HepG2 (cell line): ENCODE data around the gene LMX1B.

ENCODE experiments used
- FOSL2 ChIP-seq: sonication (generic); formaldehyde crosslinking; IDR thresholded peaks from 2 replicates; pipeline ENCODE4 v1.4.0; 2020; ENCODE audit warnings: missing genetic modification reagents
- JUNB ChIP-seq: sonication (generic); formaldehyde crosslinking; IDR thresholded peaks from 2 replicates; pipeline ENCODE4 v1.8.0; 2022; ENCODE audit warnings: missing genetic modification reagents, mild to moderate bottlenecking, borderline replicate concordance
- POLR2AphosphoS5 ChIP-seq: IDR thresholded peaks from 2 replicates; pipeline ENCODE4 v1.6.1; 2012; ENCODE audit warnings: low read depth, low read length
- REPIN1 ChIP-seq: sonication (generic); formaldehyde crosslinking; IDR thresholded peaks from 2 replicates; pipeline ENCODE4 v1.8.0; 2022; ENCODE audit warnings: missing genetic modification reagents, low read depth, mild to moderate bottlenecking, borderline replicate concordance
- ZNF737 ChIP-seq: sonication (generic); formaldehyde crosslinking; IDR thresholded peaks from 2 replicates; pipeline ENCODE4 v1.5.0; 2020; ENCODE audit warnings: missing genetic modification reagents, mild to moderate bottlenecking, borderline replicate concordance
- TF ChIP-seq, protein P1 (sequence below): sonication (generic); formaldehyde crosslinking; IDR thresholded peaks from 2 replicates; pipeline ENCODE4 v1.5.0; 2020; ENCODE audit warnings: mild to moderate bottlenecking, missing genetic modification reagents, moderate library complexity

GRCh38 chr9:126614455-126615244 lies 922 bp downstream of the LMX1B start:
- TF ChIP-seq FOSL2 (CRISPR knock-in tag) (no peak), REPIN1 (no peak), JUNB (CRISPR knock-in tag) (no peak), POLR2AphosphoS5 (no peak), ZNF737 (no peak)
- TF ChIP-seq, protein P1, sequence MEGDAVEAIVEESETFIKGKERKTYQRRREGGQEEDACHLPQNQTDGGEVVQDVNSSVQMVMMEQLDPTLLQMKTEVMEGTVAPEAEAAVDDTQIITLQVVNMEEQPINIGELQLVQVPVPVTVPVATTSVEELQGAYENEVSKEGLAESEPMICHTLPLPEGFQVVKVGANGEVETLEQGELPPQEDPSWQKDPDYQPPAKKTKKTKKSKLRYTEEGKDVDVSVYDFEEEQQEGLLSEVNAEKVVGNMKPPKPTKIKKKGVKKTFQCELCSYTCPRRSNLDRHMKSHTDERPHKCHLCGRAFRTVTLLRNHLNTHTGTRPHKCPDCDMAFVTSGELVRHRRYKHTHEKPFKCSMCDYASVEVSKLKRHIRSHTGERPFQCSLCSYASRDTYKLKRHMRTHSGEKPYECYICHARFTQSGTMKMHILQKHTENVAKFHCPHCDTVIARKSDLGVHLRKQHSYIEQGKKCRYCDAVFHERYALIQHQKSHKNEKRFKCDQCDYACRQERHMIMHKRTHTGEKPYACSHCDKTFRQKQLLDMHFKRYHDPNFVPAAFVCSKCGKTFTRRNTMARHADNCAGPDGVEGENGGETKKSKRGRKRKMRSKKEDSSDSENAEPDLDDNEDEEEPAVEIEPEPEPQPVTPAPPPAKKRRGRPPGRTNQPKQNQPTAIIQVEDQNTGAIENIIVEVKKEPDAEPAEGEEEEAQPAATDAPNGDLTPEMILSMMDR (CRISPR knock-in tag), result no peak
